ENCODE data around the gene PLXNA4.

The PLXNA4 gene

DNA sequence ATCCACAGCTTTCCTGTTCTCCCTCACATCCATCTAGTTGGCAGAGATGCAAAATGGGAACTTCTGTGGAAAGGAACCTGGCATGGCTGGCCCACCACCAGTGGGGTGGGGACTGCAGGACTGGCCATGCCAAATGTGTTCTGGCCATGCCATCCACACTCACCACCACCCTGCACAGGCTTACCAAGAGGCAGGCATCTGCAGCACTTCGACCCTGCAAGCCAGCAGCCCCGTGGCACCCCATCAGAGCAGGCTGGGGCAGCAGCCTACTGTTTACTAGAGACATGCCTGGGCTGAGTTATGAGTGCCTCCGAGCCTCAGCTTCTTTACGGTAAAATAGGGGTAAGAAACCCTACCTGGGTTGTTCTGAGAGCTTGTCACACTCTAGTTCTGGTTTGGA is 313.1 kb downstream of the PLXNA4 start:
- CTCF ChIA-PET, result interaction anchor here (1.1 kb wide), 1 partner anchor 354 kb away, joined by 3 read pairs; no protein-coding TSS in a partner anchor

DNA sequence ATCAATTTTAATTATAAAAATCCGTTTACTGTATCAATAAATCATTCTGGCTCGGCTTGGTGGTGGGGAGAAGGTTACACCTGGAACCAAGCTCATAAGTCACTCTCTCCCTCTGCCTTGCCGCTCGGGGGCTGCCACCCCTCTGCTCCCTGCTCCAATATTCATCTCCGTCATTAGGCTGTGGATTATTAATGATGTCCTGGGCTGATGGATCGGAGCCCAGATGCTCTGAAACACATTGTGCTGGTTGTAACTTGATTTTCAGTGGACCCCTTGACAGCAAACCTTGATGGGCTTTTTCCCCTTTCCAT is 314.2 kb downstream of the PLXNA4 start:
- CTCF ChIA-PET, result interaction anchor here (1.1 kb wide), 1 partner anchor 353 kb away, joined by 3 read pairs; no protein-coding TSS in a partner anchor

More for the DNA sequence above, 313.1 kb downstream of the PLXNA4 start:
- Histone ChIP-seq H3K9me3 (ENCODE audit: control insufficient read depth, insufficient read depth, low read depth, low read length) (no peaks in the 10 kb centered on the region), H3K4me3 (ENCODE audit: low read depth, low read length) (no peak overlapping the region), H3K4me1 (ENCODE audit: control insufficient read depth, insufficient read depth, low read length) (no peaks in the 10 kb centered on the region), H3K36me3 (ENCODE audit: control insufficient read depth in 2 of 2, insufficient read depth in 1 of 2, low read length in 2 of 2) (no peaks in the 10 kb centered on the region), H3K27ac (ENCODE audit: extremely low read depth, low read depth, low read length) (no peak overlapping the region)
- POLR2A ChIA-PET, result no interaction called here
- TF ChIP-seq, protein P1, sequence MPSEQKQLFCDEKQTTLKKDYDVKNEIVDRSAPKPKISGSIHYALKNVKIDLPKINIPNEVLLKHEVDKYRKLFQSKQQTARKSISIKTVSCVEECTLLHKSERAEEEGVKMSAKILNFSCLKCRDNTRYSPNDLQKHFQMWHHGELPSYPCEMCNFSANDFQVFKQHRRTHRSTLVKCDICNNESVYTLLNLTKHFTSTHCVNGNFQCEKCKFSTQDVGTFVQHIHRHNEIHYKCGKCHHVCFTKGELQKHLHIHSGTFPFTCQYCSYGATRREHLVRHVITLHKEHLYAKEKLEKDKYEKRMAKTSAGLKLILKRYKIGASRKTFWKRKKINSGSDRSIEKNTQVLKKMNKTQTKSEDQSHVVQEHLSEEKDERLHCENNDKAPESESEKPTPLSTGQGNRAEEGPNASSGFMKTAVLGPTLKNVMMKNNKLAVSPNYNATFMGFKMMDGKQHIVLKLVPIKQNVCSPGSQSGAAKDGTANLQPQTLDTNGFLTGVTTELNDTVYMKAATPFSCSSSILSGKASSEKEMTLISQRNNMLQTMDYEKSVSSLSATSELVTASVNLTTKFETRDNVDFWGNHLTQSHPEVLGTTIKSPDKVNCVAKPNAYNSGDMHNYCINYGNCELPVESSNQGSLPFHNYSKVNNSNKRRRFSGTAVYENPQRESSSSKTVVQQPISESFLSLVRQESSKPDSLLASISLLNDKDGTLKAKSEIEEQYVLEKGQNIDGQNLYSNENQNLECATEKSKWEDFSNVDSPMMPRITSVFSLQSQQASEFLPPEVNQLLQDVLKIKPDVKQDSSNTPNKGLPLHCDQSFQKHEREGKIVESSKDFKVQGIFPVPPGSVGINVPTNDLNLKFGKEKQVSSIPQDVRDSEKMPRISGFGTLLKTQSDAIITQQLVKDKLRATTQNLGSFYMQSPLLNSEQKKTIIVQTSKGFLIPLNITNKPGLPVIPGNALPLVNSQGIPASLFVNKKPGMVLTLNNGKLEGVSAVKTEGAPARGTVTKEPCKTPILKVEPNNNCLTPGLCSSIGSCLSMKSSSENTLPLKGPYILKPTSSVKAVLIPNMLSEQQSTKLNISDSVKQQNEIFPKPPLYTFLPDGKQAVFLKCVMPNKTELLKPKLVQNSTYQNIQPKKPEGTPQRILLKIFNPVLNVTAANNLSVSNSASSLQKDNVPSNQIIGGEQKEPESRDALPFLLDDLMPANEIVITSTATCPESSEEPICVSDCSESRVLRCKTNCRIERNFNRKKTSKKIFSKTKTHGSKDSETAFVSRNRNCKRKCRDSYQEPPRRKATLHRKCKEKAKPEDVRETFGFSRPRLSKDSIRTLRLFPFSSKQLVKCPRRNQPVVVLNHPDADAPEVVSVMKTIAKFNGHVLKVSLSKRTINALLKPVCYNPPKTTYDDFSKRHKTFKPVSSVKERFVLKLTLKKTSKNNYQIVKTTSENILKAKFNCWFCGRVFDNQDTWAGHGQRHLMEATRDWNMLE (tag by site-specific recombination; conservative IDR thresholded peaks at IDR 0.05; ENCODE audit: low read depth), result no peak
- TF ChIP-seq ZFP69B (tag by site-specific recombination; IDR thresholded peaks at IDR 0.05) (no peak), SP2 (tag by site-specific recombination; IDR thresholded peaks at IDR 0.05) (no peak), BCL11B (tag by site-specific recombination; IDR thresholded peaks at IDR 0.05; ENCODE audit: low read depth) (no peak), ZNF473 (tag by site-specific recombination; IDR thresholded peaks at IDR 0.05) (no peak), ZNF335 (tag by site-specific recombination; conservative IDR thresholded peaks at IDR 0.05) (no peak), ZNF830 (tag by site-specific recombination; IDR thresholded peaks at IDR 0.05; ENCODE audit: low read depth) (no peak), ZNF514 (tag by site-specific recombination; IDR thresholded peaks at IDR 0.05) (no peak)
- TF ChIP-seq, protein P2, sequence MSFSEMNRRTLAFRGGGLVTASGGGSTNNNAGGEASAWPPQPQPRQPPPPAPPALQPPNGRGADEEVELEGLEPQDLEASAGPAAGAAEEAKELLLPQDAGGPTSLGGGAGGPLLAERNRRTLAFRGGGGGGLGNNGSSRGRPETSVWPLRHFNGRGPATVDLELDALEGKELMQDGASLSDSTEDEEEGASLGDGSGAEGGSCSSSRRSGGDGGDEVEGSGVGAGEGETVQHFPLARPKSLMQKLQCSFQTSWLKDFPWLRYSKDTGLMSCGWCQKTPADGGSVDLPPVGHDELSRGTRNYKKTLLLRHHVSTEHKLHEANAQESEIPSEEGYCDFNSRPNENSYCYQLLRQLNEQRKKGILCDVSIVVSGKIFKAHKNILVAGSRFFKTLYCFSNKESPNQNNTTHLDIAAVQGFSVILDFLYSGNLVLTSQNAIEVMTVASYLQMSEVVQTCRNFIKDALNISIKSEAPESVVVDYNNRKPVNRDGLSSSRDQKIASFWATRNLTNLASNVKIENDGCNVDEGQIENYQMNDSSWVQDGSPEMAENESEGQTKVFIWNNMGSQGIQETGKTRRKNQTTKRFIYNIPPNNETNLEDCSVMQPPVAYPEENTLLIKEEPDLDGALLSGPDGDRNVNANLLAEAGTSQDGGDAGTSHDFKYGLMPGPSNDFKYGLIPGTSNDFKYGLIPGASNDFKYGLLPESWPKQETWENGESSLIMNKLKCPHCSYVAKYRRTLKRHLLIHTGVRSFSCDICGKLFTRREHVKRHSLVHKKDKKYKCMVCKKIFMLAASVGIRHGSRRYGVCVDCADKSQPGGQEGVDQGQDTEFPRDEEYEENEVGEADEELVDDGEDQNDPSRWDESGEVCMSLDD (tag by site-specific recombination; IDR thresholded peaks at IDR 0.05), result no peak

More for the DNA sequence above, 314.2 kb downstream of the PLXNA4 start:
- TF ChIP-seq, protein P3, sequence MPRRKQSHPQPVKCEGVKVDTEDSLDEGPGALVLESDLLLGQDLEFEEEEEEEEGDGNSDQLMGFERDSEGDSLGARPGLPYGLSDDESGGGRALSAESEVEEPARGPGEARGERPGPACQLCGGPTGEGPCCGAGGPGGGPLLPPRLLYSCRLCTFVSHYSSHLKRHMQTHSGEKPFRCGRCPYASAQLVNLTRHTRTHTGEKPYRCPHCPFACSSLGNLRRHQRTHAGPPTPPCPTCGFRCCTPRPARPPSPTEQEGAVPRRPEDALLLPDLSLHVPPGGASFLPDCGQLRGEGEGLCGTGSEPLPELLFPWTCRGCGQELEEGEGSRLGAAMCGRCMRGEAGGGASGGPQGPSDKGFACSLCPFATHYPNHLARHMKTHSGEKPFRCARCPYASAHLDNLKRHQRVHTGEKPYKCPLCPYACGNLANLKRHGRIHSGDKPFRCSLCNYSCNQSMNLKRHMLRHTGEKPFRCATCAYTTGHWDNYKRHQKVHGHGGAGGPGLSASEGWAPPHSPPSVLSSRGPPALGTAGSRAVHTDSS (tag by site-specific recombination; IDR thresholded peaks at IDR 0.05), result no peak
- TF ChIP-seq ZNF248 (tag by site-specific recombination; IDR thresholded peaks at IDR 0.05) (no peak), ZNF777 (tag by site-specific recombination; IDR thresholded peaks at IDR 0.05; ENCODE audit: borderline replicate concordance) (no peak), KLF10 (tag by site-specific recombination; IDR thresholded peaks at IDR 0.05) (no peak), GLI4 (tag by site-specific recombination; IDR thresholded peaks at IDR 0.05) (no peak), IKZF3 (tag by site-specific recombination; IDR thresholded peaks at IDR 0.05) (no peak), HOXA7 (CRISPR knock-in tag; IDR thresholded peaks at IDR 0.05; ENCODE audit: borderline replicate concordance) (no peak), ZNF169 (tag by site-specific recombination; IDR thresholded peaks at IDR 0.05) (no peak)
- Histone ChIP-seq H3K36me3 (ENCODE audit: control insufficient read depth in 2 of 2, insufficient read depth in 1 of 2, low read length in 2 of 2) (no peaks in the 10 kb centered on the region), H3K27ac (ENCODE audit: extremely low read depth, low read depth, low read length) (no peak overlapping the region), H3K9me3 (ENCODE audit: control insufficient read depth, insufficient read depth, low read depth, low read length) (no peaks in the 10 kb centered on the region), H3K4me1 (ENCODE audit: control insufficient read depth, insufficient read depth, low read length) (no peaks in the 10 kb centered on the region), H3K4me3 (ENCODE audit: low read depth, low read length) (no peak overlapping the region)
- POLR2A ChIA-PET, result no interaction called here

Measured in HEK293 (cell line).